ENCODE measurements around the gene CCL19. TPM values are rescaled to one million over a fixed set of nuclear protein-coding genes. Genes with fewer than 3 reads are reported as not detected.

The CCL19 gene
- total RNA-seq, 1 experiment from 2014 or later, result not detected

- no peak for DNase-seq (ENCODE audit: low read depth, low spot score)
- Histone ChIP-seq H3K79me2 (ENCODE audit: insufficient read depth, low read length) (no peaks in the 10 kb centered on the region), H4K20me1 (ENCODE audit: insufficient read depth) (no peaks in the 10 kb centered on the region), H3K27me3 (ENCODE audit: insufficient read depth, low read length) (no peaks in the 10 kb centered on the region), H3K4me1 (ENCODE audit: control insufficient read depth in 1 of 2, insufficient read depth in 2 of 2, low read length in 2 of 2) (no peaks in the 10 kb centered on the region), H3K4me2 (ENCODE audit: low read length) (no peak overlapping the region), H3K9me2 (ENCODE audit: insufficient read depth) (no peaks in the 10 kb centered on the region), H3K27ac (ENCODE audit: low read depth, low read length) (no peak overlapping the region), H2AFZ (ENCODE audit: low read depth, low read length, poor library complexity, severe bottlenecking) (no peak overlapping the region), H3K4me3 (replicated peaks in 1 of 2; ENCODE audit: low read depth in 1 of 2, low read length in 2 of 2) (no peak overlapping the region), H3K36me3 (ENCODE audit: control insufficient read depth in 1 of 2, insufficient read depth in 2 of 2, low read length in 2 of 2) (no peaks in the 10 kb centered on the region), H3K9ac (ENCODE audit: low read length) (no peak overlapping the region), H3K9me3 (ENCODE audit: control insufficient read depth in 1 of 2, insufficient read depth in 1 of 2, low read depth in 1 of 2, low read length in 2 of 2) (no peaks in the 10 kb centered on the region)
- TF ChIP-seq RAD21 (IDR thresholded peaks at IDR 0.05; ENCODE audit: low read depth), result no peak
- no peak for TF ChIP-seq EZH2phosphoT487 (IDR thresholded peaks at IDR 0.05; ENCODE audit: borderline replicate concordance)
- TF ChIP-seq, protein P1, sequence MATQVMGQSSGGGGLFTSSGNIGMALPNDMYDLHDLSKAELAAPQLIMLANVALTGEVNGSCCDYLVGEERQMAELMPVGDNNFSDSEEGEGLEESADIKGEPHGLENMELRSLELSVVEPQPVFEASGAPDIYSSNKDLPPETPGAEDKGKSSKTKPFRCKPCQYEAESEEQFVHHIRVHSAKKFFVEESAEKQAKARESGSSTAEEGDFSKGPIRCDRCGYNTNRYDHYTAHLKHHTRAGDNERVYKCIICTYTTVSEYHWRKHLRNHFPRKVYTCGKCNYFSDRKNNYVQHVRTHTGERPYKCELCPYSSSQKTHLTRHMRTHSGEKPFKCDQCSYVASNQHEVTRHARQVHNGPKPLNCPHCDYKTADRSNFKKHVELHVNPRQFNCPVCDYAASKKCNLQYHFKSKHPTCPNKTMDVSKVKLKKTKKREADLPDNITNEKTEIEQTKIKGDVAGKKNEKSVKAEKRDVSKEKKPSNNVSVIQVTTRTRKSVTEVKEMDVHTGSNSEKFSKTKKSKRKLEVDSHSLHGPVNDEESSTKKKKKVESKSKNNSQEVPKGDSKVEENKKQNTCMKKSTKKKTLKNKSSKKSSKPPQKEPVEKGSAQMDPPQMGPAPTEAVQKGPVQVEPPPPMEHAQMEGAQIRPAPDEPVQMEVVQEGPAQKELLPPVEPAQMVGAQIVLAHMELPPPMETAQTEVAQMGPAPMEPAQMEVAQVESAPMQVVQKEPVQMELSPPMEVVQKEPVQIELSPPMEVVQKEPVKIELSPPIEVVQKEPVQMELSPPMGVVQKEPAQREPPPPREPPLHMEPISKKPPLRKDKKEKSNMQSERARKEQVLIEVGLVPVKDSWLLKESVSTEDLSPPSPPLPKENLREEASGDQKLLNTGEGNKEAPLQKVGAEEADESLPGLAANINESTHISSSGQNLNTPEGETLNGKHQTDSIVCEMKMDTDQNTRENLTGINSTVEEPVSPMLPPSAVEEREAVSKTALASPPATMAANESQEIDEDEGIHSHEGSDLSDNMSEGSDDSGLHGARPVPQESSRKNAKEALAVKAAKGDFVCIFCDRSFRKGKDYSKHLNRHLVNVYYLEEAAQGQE (IDR thresholded peaks at IDR 0.05; ENCODE audit: low read depth), result no peak
- intact Hi-C loops (cut with micrococcal nuclease), result no loop called here
- ChIA-PET CTCF (interaction anchor here (1.6 kb wide), 1 partner anchor 13 kb away, joined by 7 read pairs; no protein-coding TSS in a partner anchor), RAD21 (ENCODE audit: low non-redundant PET in 1 of 2, low total read pairs in 2 of 2, uncharacterized antibody in 2 of 2, unreplicated experiment in 2 of 2) (no interaction called here), POLR2A (no interaction called here)
- ATAC-seq, result no peak
- no TSS peak for BruUV-seq (replicated peaks)
Measured at GRCh38 chr9:34689116-34689470, 2.0 kb downstream of the CCL19 start.

DNA sequence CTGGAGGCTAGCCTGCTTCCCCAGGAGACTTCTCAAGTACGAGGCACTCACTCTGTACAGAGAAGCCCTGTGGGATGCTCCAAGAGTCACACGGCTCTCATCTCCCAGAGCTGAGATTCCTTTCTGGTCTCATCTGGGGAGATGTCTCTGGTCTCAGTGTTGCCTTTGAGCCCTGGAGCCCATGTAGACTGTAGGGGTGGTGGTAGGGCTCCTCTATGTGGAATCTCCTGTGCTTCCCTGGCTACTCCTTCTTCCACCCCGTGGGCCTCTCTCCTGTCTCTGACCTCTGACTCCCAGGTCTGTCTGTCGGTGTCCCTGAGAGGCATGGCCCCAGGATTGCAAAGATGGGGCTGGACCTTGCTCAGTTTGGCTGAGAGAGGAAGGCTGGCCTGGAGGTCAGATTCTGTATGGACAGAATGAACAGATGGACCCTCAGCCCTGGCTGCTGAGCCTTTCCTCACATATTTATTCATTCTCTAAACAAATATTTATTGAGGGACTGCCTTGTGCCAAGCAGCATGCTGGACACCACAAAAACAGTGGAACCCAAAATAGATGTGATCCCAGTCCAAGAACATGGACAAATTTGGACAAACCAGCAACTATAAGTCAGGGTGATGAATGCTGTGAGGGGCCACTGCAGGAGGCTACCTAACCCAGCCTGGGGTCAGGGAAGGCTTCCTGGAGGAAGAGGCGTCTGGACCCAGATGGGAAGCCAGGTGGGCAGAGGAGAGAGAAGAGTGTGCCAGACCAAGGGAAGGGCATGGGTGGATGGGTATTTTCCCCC is 2.6 kb downstream of the CCL19 start:
- Histone ChIP-seq H3K9me2 (ENCODE audit: insufficient read depth) (no peaks in the 10 kb centered on the region), H2AFZ (ENCODE audit: low read depth, low read length, poor library complexity, severe bottlenecking) (no peak overlapping the region)
- intact Hi-C loops (cut with micrococcal nuclease), result no loop called here
- TF ChIP-seq TCF7L2 (IDR thresholded peaks at IDR 0.05; ENCODE audit: borderline replicate concordance, extremely low read depth, insufficient read depth, insufficient read length) (no peak), CEBPB (IDR thresholded peaks at IDR 0.05; ENCODE audit: low read depth) (no peak), EGR1 (IDR thresholded peaks at IDR 0.05; ENCODE audit: low read depth) (no peak), CBX3 (IDR thresholded peaks at IDR 0.05; ENCODE audit: low read depth) (no peak), EZH2 (IDR thresholded peaks at IDR 0.05) (no peak), YY1 (IDR thresholded peaks at IDR 0.05; ENCODE audit: extremely low read depth, insufficient replicate concordance, low read depth, low read length) (no peak), EZH2phosphoT487 (IDR thresholded peaks at IDR 0.05; ENCODE audit: borderline replicate concordance) (no peak), ELF1 (IDR thresholded peaks at IDR 0.05; ENCODE audit: borderline replicate concordance, low read depth) (no peak), POLR2A (IDR thresholded peaks at IDR 0.05; ENCODE audit: borderline replicate concordance, extremely low read depth, insufficient read depth, insufficient read length) (no peak), SRF (IDR thresholded peaks at IDR 0.05; ENCODE audit: low read depth) (no peak), POLR2AphosphoS5 (IDR thresholded peaks at IDR 0.05; ENCODE audit: low read depth, low read length) (no peak)
- TF ChIP-seq, protein P1 (IDR thresholded peaks at IDR 0.05; ENCODE audit: low read depth), result no peak

More for the DNA sequence above, 2.6 kb downstream of the CCL19 start:
- CTCF ChIA-PET, result interaction anchor here (1.6 to 2.9 kb wide), 2 partner anchors 14 kb away, joined by 7 read pairs; no protein-coding TSS in a partner anchor
- H3K9me3 ChIP-seq (ENCODE audit: control insufficient read depth in 1 of 2, insufficient read depth in 1 of 2, low read depth in 1 of 2, low read length in 2 of 2), result no peaks in the 10 kb centered on the region
- H4K20me1 ChIP-seq (ENCODE audit: insufficient read depth), result no peaks in the 10 kb centered on the region
- H3K36me3 ChIP-seq (ENCODE audit: control insufficient read depth in 1 of 2, insufficient read depth in 2 of 2, low read length in 2 of 2), result no peaks in the 10 kb centered on the region
- H3K27ac ChIP-seq (ENCODE audit: low read depth, low read length), result no peak overlapping the region
- no peaks in the 10 kb centered on the region for H3K27me3 ChIP-seq (ENCODE audit: insufficient read depth, low read length)
- RAD21 ChIA-PET (ENCODE audit: low non-redundant PET in 1 of 2, low total read pairs in 2 of 2, uncharacterized antibody in 2 of 2, unreplicated experiment in 2 of 2), result no interaction called here
- H3K79me2 ChIP-seq (ENCODE audit: insufficient read depth, low read length), result no peaks in the 10 kb centered on the region
- DNase-seq (ENCODE audit: low read depth, low spot score) (no peak), ATAC-seq (no peak)
- H3K9ac ChIP-seq (ENCODE audit: low read length), result no peak overlapping the region
- H3K4me3 ChIP-seq (replicated peaks in 1 of 2; ENCODE audit: low read depth in 1 of 2, low read length in 2 of 2), result no peak overlapping the region
- H3K4me2 ChIP-seq (ENCODE audit: low read length), result no peak overlapping the region
- no TSS peak for BruUV-seq (replicated peaks)
- POLR2A ChIA-PET, result no interaction called here
- no peaks in the 10 kb centered on the region for H3K4me1 ChIP-seq (ENCODE audit: control insufficient read depth in 1 of 2, insufficient read depth in 2 of 2, low read length in 2 of 2)

All from HCT116 (cell line).